Left renal cortex interstitium (tissue), 4 donors: ENCODE data around the gene FBP1. TPM values are rescaled to one million over a fixed set of nuclear protein-coding genes. Genes with fewer than 3 reads are reported as not detected.
"Not testable (repeated sequence)": the region's sequence is repeated elsewhere in the genome, so short reads cannot be mapped to it uniquely, and the experiment has no call there.

Source experiments
- DNase-seq, 4 donors: peaks; one replicate each; pipeline ENCODE4 v3.0.0-alpha.2; 2013; ENCODE audit warnings: low read depth in 4 of 4, low spot score in 2 of 4, missing footprints in 1 of 4
- polyA plus RNA-seq, 4 donors: library from polyadenylated mRNA; unstranded; fragments of 120-200 nt; gene quantifications; one replicate each; pipeline ENCODE4 v1.2.1, GENCODE V29; 2013; ENCODE audit not compliant: insufficient read length in 4 of 4

The FBP1 gene
- polyA plus RNA-seq, 4 donors, result 45.4 to 66.0 (median 54.4) TPM

- no peak for DNase-seq
These were observed 53.0 kb downstream of the FBP1 start for GRCh38 chr9:94586316-94586715.

- no peak for DNase-seq
These were observed 54.8 kb downstream of the FBP1 start for GRCh38 chr9:94584555-94584954.

- no peak for DNase-seq
These were observed 57.6 kb downstream of the FBP1 start for GRCh38 chr9:94581728-94582127.

GRCh38 chr9:94577571-94577970 lies 61.7 kb downstream of the FBP1 start:
- no peak for DNase-seq

- DNase-seq, result no peak
These were observed 62.3 kb downstream of the FBP1 start for GRCh38 chr9:94577036-94577435.

- DNase-seq, result no peak
These were observed 63.2 kb downstream of the FBP1 start for GRCh38 chr9:94576131-94576530.

- no peak for DNase-seq
These were observed 70.2 kb downstream of the FBP1 start for GRCh38 chr9:94568972-94569712.

- DNase-seq, result no peak
These were observed 70.9 kb downstream of the FBP1 start for GRCh38 chr9:94568250-94568889.

- no peak for DNase-seq
These were observed 72.0 kb downstream of the FBP1 start for GRCh38 chr9:94567271-94567670.

- no peak for DNase-seq
These were observed 72.8 kb downstream of the FBP1 start for GRCh38 chr9:94566550-94566949.

- DNase-seq, result not testable (repeated sequence)
These were observed 75.0 kb downstream of the FBP1 start for GRCh38 chr9:94564279-94564678.

GRCh38 chr9:94563548-94563947 lies 75.8 kb downstream of the FBP1 start:
- DNase-seq, result no peak

- no peak for DNase-seq
These were observed 79.1 kb downstream of the FBP1 start for GRCh38 chr9:94560237-94560636.

GRCh38 chr9:94557376-94557775 lies 81.9 kb downstream of the FBP1 start:
- no peak for DNase-seq

GRCh38 chr9:94554439-94555331 lies 84.6 kb downstream of the FBP1 start, which contains the start of gene PCAT7:
PCAT7 (plus strand) TSS chr9:94555083.
- no peak for DNase-seq

GRCh38 chr9:94554078-94554438 lies 85.3 kb downstream of the FBP1 start:
- no peak for DNase-seq

Other genes with a start within 250 kb of the FBP1 start
- under 1 TPM; 0.42 to 0.74 (median 0.47) TPM for gene PCAT7, start 84.4 kb downstream of the FBP1 start, polyA plus RNA-seq
- gene FBP2, start 45.7 kb downstream of the FBP1 start, polyA plus RNA-seq, result under 1 TPM in 2 of 4 donors, not detected in 2; 0.08 to 0.11 TPM
- gene AOPEP, start 87.2 kb upstream of the FBP1 start, polyA plus RNA-seq, result 10 to 100 TPM; 50.1 to 59.7 (median 54.1) TPM